ENCODE results near the gene ACSL5.
"Not testable (repeated sequence)": the region's sequence is repeated elsewhere in the genome, so short reads cannot be mapped to it uniquely, and the experiment has no call there.

The ACSL5 gene

DNA sequence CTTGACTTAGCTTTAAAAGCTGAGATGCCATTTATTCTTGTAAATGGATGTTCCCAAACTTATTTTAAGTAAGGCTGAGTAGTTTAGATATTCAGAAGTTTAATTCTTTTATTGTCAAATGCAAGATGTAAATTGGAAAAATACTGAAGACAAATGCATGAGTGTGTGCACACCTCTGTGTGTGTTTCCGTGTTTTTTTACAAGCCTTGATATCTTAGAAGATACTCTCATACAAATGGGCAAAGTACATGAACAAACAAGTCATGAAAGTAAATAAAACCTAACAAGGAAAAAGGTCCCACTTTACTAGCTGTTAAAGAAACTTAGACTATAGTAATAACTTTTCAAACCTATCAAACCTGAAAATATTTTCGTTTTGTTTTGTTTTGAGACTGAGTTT is 29.0 kb downstream of the ACSL5 start:
- Histone ChIP-seq H3K27me3 (ENCODE audit: control insufficient read depth in 5 of 5, insufficient read depth in 4 of 5, low read length in 5 of 5) (no peaks in the 10 kb centered on the region), H3K36me3 (ENCODE audit: control insufficient read depth in 5 of 5, insufficient read depth in 5 of 5, low read length in 5 of 5) (peaks cover 4 to 53% (median 23%) of the 10 kb centered on the region in 5 donors), H3K4me1 (ENCODE audit: control insufficient read depth in 5 of 5, insufficient read depth in 5 of 5, low read length in 5 of 5) (peaks cover 0 to 8% (median 0%) of the 10 kb centered on the region in 5 donors), H3K9ac (ENCODE audit: low read length in 5 of 5) (no peak overlapping the region), H3K9me3 (ENCODE audit: control insufficient read depth in 5 of 5, low read length in 5 of 5) (no peaks in the 10 kb centered on the region), H3K4me3 (ENCODE audit: low read depth in 1 of 5, low read length in 5 of 5) (no peak overlapping the region), H3K27ac (ENCODE audit: low read depth, low read length) (no peak overlapping the region)

DNA sequence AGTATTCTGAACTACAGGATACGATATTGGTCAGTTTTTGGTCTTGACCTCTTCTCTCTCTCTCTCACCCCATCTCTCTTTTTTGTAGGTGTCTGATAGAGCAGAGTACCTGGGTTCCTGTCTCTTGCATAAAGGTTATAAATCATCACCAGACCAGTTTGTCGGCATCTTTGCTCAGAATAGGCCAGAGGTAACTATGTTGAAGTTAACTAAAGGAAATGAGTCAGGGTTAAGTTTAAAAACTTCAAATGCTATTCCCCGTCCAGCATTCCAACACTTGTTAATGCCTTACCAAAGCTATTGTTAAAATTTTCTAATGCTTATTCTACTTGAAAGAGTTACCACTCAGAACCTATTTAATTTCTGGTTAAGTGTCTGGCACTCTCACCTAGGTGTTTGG is 30.7 kb downstream of the ACSL5 start:
- no peak overlapping the region for H3K4me3 ChIP-seq (ENCODE audit: low read depth in 1 of 5, low read length in 5 of 5)
- H3K27ac ChIP-seq (ENCODE audit: low read depth, low read length) = peak overlapping the region; percentile 40
- H3K9ac ChIP-seq (ENCODE audit: low read length in 5 of 5) = no peak overlapping the region
- H3K27me3 ChIP-seq (ENCODE audit: control insufficient read depth in 5 of 5, insufficient read depth in 4 of 5, low read length in 5 of 5) = no peaks in the 10 kb centered on the region
- H3K9me3 ChIP-seq (ENCODE audit: control insufficient read depth in 5 of 5, low read length in 5 of 5) = no peaks in the 10 kb centered on the region
- H3K4me1 ChIP-seq (ENCODE audit: control insufficient read depth in 5 of 5, insufficient read depth in 5 of 5, low read length in 5 of 5) = peaks cover 0 to 8% (median 0%) of the 10 kb centered on the region in 5 donors
- H3K36me3 ChIP-seq (ENCODE audit: control insufficient read depth in 5 of 5, insufficient read depth in 5 of 5, low read length in 5 of 5) = peaks cover 2 to 52% (median 17%) of the 10 kb centered on the region in 5 donors

DNA sequence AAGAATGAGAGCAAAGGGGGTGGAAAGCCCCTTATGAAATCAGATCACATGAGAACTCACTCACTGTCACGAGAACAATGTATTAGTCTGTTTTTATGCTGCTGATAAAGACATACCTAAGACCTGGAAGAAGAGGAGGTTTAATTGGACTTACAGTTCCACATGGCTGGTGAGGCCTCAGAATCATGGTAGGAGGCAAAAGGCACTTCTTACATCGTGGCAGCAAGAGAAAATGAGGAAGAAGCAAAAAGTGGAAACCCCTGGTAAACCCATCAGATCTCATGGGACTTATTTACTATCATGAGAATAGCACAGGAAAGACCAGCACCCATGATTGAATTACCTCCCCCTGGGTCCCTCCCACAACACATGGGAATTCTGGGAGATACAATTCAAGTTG is 32.9 kb downstream of the ACSL5 start:
- H3K27me3 ChIP-seq (ENCODE audit: control insufficient read depth in 5 of 5, insufficient read depth in 4 of 5, low read length in 5 of 5); H3K9ac ChIP-seq (ENCODE audit: low read length in 5 of 5); H3K4me1 ChIP-seq (ENCODE audit: control insufficient read depth in 5 of 5, insufficient read depth in 5 of 5, low read length in 5 of 5); H3K9me3 ChIP-seq (ENCODE audit: control insufficient read depth in 5 of 5, low read length in 5 of 5); H3K4me3 ChIP-seq (ENCODE audit: low read depth in 1 of 5, low read length in 5 of 5); H3K27ac ChIP-seq (ENCODE audit: low read depth, low read length): not testable (repeated sequence)
- H3K36me3 ChIP-seq (ENCODE audit: control insufficient read depth in 5 of 5, insufficient read depth in 5 of 5, low read length in 5 of 5) = peaks cover 2 to 66% (median 23%) of the 10 kb centered on the region in 5 donors

DNA sequence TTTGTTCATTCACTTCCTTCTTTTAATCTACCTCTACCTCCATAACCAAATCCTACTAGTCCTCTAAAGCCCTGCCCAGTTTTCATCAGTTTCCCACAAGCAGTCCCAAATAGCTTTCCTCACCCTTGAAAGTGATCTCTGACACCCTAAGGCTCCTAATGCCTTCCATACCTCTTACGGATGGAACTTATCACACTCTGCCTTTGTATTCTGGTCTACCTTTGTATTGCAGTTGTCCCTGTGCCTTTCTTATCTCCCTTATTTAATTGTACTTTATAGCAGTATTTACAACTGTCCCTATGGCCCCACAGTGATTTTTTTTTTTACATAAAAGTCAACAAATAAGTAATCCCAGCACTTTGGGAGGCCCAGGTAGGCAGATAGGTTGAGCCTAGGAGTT is 33.8 kb downstream of the ACSL5 start:
- Histone ChIP-seq H3K9ac (ENCODE audit: low read length in 5 of 5) (no peak overlapping the region), H3K4me3 (ENCODE audit: low read depth in 1 of 5, low read length in 5 of 5) (no peak overlapping the region)

DNA sequence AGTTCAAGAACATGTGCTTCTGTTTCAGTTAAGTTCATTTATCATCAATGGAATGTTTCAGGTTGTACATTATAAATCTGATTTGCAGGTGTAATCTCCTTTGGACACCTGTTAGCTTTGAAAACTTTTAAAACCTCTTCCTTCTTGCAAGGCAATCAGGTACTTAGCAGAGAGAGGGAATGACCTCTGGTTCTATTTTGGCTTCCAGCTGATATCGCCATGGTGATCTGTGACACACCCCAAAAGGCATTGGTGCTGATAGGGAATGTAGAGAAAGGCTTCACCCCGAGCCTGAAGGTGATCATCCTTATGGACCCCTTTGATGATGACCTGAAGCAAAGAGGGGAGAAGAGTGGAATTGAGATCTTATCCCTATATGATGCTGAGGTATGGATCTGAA is 35.4 kb downstream of the ACSL5 start:
- Histone ChIP-seq H3K4me3 (ENCODE audit: low read depth in 1 of 5, low read length in 5 of 5) (no peak overlapping the region), H3K9ac (ENCODE audit: low read length in 5 of 5) (no peak overlapping the region), H3K36me3 (ENCODE audit: control insufficient read depth in 5 of 5, insufficient read depth in 5 of 5, low read length in 5 of 5) (peaks cover 4 to 66% (median 31%) of the 10 kb centered on the region in 5 donors), H3K4me1 (ENCODE audit: control insufficient read depth in 5 of 5, insufficient read depth in 5 of 5, low read length in 5 of 5) (peaks cover 0 to 7% (median 0%) of the 10 kb centered on the region in 5 donors), H3K9me3 (ENCODE audit: control insufficient read depth in 5 of 5, low read length in 5 of 5) (no peaks in the 10 kb centered on the region), H3K27ac (ENCODE audit: low read depth, low read length) (no peak overlapping the region), H3K27me3 (ENCODE audit: control insufficient read depth in 5 of 5, insufficient read depth in 4 of 5, low read length in 5 of 5) (no peaks in the 10 kb centered on the region)

More for the DNA sequence above, 33.8 kb downstream of the ACSL5 start:
- Histone ChIP-seq H3K27ac (ENCODE audit: low read depth, low read length) (no peak overlapping the region), H3K4me1 (ENCODE audit: control insufficient read depth in 5 of 5, insufficient read depth in 5 of 5, low read length in 5 of 5) (peaks cover 0 to 8% (median 0%) of the 10 kb centered on the region in 5 donors), H3K27me3 (ENCODE audit: control insufficient read depth in 5 of 5, insufficient read depth in 4 of 5, low read length in 5 of 5) (no peaks in the 10 kb centered on the region), H3K9me3 (ENCODE audit: control insufficient read depth in 5 of 5, low read length in 5 of 5) (no peaks in the 10 kb centered on the region), H3K36me3 (ENCODE audit: control insufficient read depth in 5 of 5, insufficient read depth in 5 of 5, low read length in 5 of 5) (peaks cover 2 to 66% (median 26%) of the 10 kb centered on the region in 5 donors)

DNA sequence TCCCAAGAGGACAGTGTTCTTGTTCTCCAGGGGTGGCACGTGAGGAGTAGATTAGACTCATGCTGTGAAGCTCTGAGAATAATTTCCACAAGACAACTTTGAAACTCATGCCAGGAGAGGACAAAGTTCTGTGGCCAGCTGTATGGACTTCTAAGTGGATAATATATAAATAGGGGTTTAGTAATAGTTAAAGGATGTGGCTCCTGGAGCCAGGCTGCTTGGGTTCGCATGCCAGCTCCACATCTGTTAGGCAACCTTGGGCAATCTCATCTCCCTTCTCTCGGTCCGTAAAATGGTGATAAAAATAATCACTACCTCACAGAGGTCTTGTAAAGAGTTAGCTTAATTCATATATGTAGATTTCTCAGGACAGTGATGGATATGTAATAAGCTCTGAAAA is 35.8 kb downstream of the ACSL5 start:
- Histone ChIP-seq H3K9ac (ENCODE audit: low read length in 5 of 5) (no peak overlapping the region), H3K4me1 (ENCODE audit: control insufficient read depth in 5 of 5, insufficient read depth in 5 of 5, low read length in 5 of 5) (peaks cover 0 to 3% (median 0%) of the 10 kb centered on the region in 5 donors), H3K27me3 (ENCODE audit: control insufficient read depth in 5 of 5, insufficient read depth in 4 of 5, low read length in 5 of 5) (no peaks in the 10 kb centered on the region), H3K9me3 (ENCODE audit: control insufficient read depth in 5 of 5, low read length in 5 of 5) (no peaks in the 10 kb centered on the region), H3K27ac (ENCODE audit: low read depth, low read length) (no peak overlapping the region), H3K4me3 (ENCODE audit: low read depth in 1 of 5, low read length in 5 of 5) (no peak overlapping the region), H3K36me3 (ENCODE audit: control insufficient read depth in 5 of 5, insufficient read depth in 5 of 5, low read length in 5 of 5) (peaks cover 4 to 70% (median 33%) of the 10 kb centered on the region in 5 donors)

DNA sequence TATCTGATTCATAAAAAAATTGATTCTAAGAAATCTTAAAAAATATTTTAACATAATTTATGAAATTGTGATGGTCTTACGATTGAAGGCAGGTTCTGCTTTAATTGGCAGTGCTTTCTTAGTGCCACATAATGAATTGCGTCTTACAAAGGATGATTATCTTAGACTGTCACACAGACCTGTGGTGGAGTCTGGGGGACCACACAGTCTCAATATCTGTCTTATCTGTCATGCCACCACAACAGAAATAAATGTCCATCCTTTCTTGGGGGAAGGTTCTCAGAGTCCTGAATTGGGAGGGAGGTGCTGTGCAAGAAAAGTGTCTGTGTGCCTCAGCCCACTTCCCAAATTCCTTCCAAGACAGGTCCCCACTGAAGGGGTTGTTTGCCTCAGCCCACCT is 38.8 kb downstream of the ACSL5 start:
- H3K9me3 ChIP-seq (ENCODE audit: control insufficient read depth in 5 of 5, low read length in 5 of 5) = no peaks in the 10 kb centered on the region
- H3K4me3 ChIP-seq (ENCODE audit: low read depth in 1 of 5, low read length in 5 of 5) = no peak overlapping the region
- H3K27me3 ChIP-seq (ENCODE audit: control insufficient read depth in 5 of 5, insufficient read depth in 4 of 5, low read length in 5 of 5) = no peaks in the 10 kb centered on the region
- no peak overlapping the region for H3K27ac ChIP-seq (ENCODE audit: low read depth, low read length)
- H3K36me3 ChIP-seq (ENCODE audit: control insufficient read depth in 5 of 5, insufficient read depth in 5 of 5, low read length in 5 of 5) = peaks cover 4 to 62% (median 37%) of the 10 kb centered on the region in 5 donors
- peaks cover 0 to 2% (median 0%) of the 10 kb centered on the region in 5 donors for H3K4me1 ChIP-seq (ENCODE audit: control insufficient read depth in 5 of 5, insufficient read depth in 5 of 5, low read length in 5 of 5)
- H3K9ac ChIP-seq (ENCODE audit: low read length in 5 of 5) = no peak overlapping the region

DNA sequence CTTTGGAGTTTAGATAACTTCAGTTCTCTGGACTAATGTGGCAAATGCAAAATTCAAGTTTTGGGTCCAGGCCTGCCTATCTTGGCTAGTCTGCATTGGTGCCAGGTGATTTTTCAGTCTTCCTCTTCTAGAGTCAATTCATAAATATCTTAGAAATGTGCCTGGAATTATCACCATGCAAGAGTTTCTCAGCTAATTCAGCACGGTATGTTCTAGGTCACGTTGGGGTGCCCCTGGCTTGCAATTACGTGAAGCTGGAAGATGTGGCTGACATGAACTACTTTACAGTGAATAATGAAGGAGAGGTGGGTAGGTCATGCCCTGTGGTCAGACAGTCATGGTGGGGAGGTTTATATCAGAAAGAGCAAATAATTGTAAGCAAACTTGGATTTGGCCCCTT is 47.8 kb downstream of the ACSL5 start:
- no peak overlapping the region for H3K4me3 ChIP-seq (ENCODE audit: low read depth in 1 of 5, low read length in 5 of 5)
- H3K9ac ChIP-seq (ENCODE audit: low read length in 5 of 5) = no peak overlapping the region
- H3K4me1 ChIP-seq (ENCODE audit: control insufficient read depth in 5 of 5, insufficient read depth in 5 of 5, low read length in 5 of 5) = no peaks in the 10 kb centered on the region
- no peaks in the 10 kb centered on the region for H3K27me3 ChIP-seq (ENCODE audit: control insufficient read depth in 5 of 5, insufficient read depth in 4 of 5, low read length in 5 of 5)
- H3K36me3 ChIP-seq (ENCODE audit: control insufficient read depth in 5 of 5, insufficient read depth in 5 of 5, low read length in 5 of 5) = peaks cover 13 to 59% (median 42%) of the 10 kb centered on the region in 5 donors
- no peaks in the 10 kb centered on the region for H3K9me3 ChIP-seq (ENCODE audit: control insufficient read depth in 5 of 5, low read length in 5 of 5)
- no peak overlapping the region for H3K27ac ChIP-seq (ENCODE audit: low read depth, low read length)

DNA sequence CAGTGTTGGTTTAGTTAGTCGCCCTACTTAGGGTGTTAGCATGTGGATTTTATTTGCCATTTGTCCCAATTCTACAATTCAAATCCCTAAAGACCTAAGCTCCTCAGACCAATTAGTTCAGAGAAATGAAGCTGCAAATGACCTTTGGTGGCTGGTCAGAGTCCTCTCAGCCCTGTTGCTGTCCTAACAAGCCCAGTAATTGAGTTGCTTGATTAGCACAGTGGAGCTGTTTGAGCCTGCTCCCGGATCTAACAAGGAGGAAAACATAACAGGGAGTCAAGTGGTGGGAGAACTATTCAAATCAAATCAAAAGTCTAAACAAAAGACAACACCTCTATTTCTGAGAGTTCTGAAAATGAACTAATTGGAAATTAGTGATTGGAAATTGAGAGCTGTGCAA is 50.7 kb downstream of the ACSL5 start:
- Histone ChIP-seq H3K36me3 (ENCODE audit: control insufficient read depth in 5 of 5, insufficient read depth in 5 of 5, low read length in 5 of 5) (peaks cover 22 to 68% (median 53%) of the 10 kb centered on the region in 5 donors), H3K9ac (ENCODE audit: low read length in 5 of 5) (no peak overlapping the region), H3K27me3 (ENCODE audit: control insufficient read depth in 5 of 5, insufficient read depth in 4 of 5, low read length in 5 of 5) (no peaks in the 10 kb centered on the region), H3K4me3 (ENCODE audit: low read depth in 1 of 5, low read length in 5 of 5) (no peak overlapping the region), H3K4me1 (ENCODE audit: control insufficient read depth in 5 of 5, insufficient read depth in 5 of 5, low read length in 5 of 5) (no peaks in the 10 kb centered on the region), H3K9me3 (ENCODE audit: control insufficient read depth in 5 of 5, low read length in 5 of 5) (no peaks in the 10 kb centered on the region), H3K27ac (ENCODE audit: low read depth, low read length) (no peak overlapping the region)

DNA sequence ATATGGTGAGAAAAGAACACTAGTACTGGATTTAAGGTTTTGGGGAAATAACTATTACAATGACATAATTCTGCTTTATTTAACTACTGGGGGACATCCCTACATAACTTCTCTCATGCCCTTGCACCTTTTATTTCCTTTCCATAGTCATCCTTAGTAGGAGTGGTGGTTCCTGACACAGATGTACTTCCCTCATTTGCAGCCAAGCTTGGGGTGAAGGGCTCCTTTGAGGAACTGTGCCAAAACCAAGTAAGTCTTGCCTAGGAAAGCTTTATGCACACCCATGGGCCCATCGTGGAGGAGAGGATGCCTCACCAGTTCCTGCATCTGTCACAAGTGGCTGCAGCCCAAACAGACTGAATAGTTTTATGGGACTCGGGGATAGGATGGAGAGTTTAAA is 52.2 kb downstream of the ACSL5 start:
- Histone ChIP-seq H3K27ac (ENCODE audit: low read depth, low read length) (no peak overlapping the region), H3K9me3 (ENCODE audit: control insufficient read depth in 5 of 5, low read length in 5 of 5) (no peaks in the 10 kb centered on the region), H3K36me3 (ENCODE audit: control insufficient read depth in 5 of 5, insufficient read depth in 5 of 5, low read length in 5 of 5) (peaks cover 31 to 81% (median 62%) of the 10 kb centered on the region in 5 donors), H3K4me3 (ENCODE audit: low read depth in 1 of 5, low read length in 5 of 5) (no peak overlapping the region), H3K9ac (ENCODE audit: low read length in 5 of 5) (no peak overlapping the region), H3K27me3 (ENCODE audit: control insufficient read depth in 5 of 5, insufficient read depth in 4 of 5, low read length in 5 of 5) (no peaks in the 10 kb centered on the region), H3K4me1 (ENCODE audit: control insufficient read depth in 5 of 5, insufficient read depth in 5 of 5, low read length in 5 of 5) (no peaks in the 10 kb centered on the region)

DNA sequence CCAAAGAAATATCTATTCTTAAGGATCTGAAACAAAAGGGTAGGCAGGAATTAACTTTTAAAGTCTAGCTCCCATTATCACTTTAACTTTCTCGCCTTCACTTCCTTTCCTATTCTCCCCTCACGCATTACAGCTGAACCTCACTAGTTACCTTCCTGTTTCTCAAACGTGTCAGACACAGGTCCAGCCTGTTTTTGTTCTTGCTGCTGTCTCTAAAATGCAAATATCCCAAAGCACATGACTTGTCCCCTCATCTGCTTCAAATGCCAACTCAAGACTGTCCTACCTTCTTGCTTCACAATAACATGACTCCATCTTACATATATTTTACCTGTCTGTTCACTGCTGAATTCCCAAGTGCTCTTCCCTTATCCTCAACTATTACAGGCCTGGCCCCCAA is 55.2 kb downstream of the ACSL5 start:
- H3K27ac ChIP-seq (ENCODE audit: low read depth, low read length) = no peak overlapping the region
- no peaks in the 10 kb centered on the region for H3K27me3 ChIP-seq (ENCODE audit: control insufficient read depth in 5 of 5, insufficient read depth in 4 of 5, low read length in 5 of 5)
- H3K4me1 ChIP-seq (ENCODE audit: control insufficient read depth in 5 of 5, insufficient read depth in 5 of 5, low read length in 5 of 5) = no peaks in the 10 kb centered on the region
- H3K4me3 ChIP-seq (ENCODE audit: low read depth in 1 of 5, low read length in 5 of 5) = no peak overlapping the region
- peaks cover 35 to 87% (median 58%) of the 10 kb centered on the region in 5 donors for H3K36me3 ChIP-seq (ENCODE audit: control insufficient read depth in 5 of 5, insufficient read depth in 5 of 5, low read length in 5 of 5)
- H3K9ac ChIP-seq (ENCODE audit: low read length in 5 of 5) = no peak overlapping the region
- no peaks in the 10 kb centered on the region for H3K9me3 ChIP-seq (ENCODE audit: control insufficient read depth in 5 of 5, low read length in 5 of 5)

Measured in subcutaneous abdominal adipose tissue (tissue), 5 donors.